CD14-positive monocyte (primary cell): ENCODE data around the gene PHF21B. TPM values are rescaled to one million over a fixed set of nuclear protein-coding genes. Genes with fewer than 3 reads are reported as not detected.

Source experiments
- DNase-seq, 3 donors: peaks; one replicate each; pipeline ENCODE4 v3.0.0-alpha.2; 2011 to 2022
- H2AFZ ChIP-seq: 2 replicates; pipeline ENCODE4 v1.6.0; 2012; ENCODE audit warnings: mild to moderate bottlenecking, low read depth, low read length, inconsistent platforms; ENCODE audit not compliant: insufficient read depth, poor library complexity, severe bottlenecking
- H3K27ac ChIP-seq, 2 donors: 1 replicate in 1 of 2; 2 replicates in 1 of 2; pipeline ENCODE4 v1.5.1; 2012 to 2013; ENCODE audit warnings: low read length in 2 of 2, control low read depth in 1 of 2, inconsistent platforms in 1 of 2, low read depth in 1 of 2, mild to moderate bottlenecking in 1 of 2
- H3K27me3 ChIP-seq, 2 donors: one replicate each; pipeline versions ENCODE4 v1.6.0 to v1.6.1; 2011 to 2013; ENCODE audit warnings: low read length in 2 of 2; ENCODE audit not compliant: control insufficient read depth in 2 of 2, insufficient read depth in 2 of 2
- H3K36me3 ChIP-seq, 2 donors: replicated peaks in 1 of 2; 1 replicate in 1 of 2; 2 replicates in 1 of 2; pipeline versions ENCODE4 v1.5.1 to v1.6.1; 2012 to 2013; ENCODE audit warnings: low read length in 2 of 2, control low read depth in 1 of 2, inconsistent platforms in 1 of 2, mild to moderate bottlenecking in 1 of 2; ENCODE audit not compliant: insufficient read depth in 2 of 2, control insufficient read depth in 1 of 2
- H3K4me1 ChIP-seq, 2 donors: 1 replicate in 1 of 2; 2 replicates in 1 of 2; pipeline versions ENCODE4 v1.5.1 to v1.6.1; 2012 to 2013; ENCODE audit warnings: low read length in 2 of 2, control low read depth in 1 of 2, inconsistent platforms in 1 of 2, mild to moderate bottlenecking in 1 of 2, moderate library complexity in 1 of 2; ENCODE audit not compliant: insufficient read depth in 2 of 2, control insufficient read depth in 1 of 2
- H3K4me2 ChIP-seq: replicated peaks from 2 replicates; pipeline ENCODE3; 2012; ENCODE audit warnings: low read length, moderate library complexity, mild to moderate bottlenecking; ENCODE audit not compliant: poor library complexity, severe bottlenecking; ENCODE audit errors: extremely low read depth
- H3K4me3 ChIP-seq, 3 experiments: fragments of 200-600 bp in 1 of 3; sonication (generic) in 1 of 3; replicated peaks in 1 of 3; 1 replicate in 2 of 3; 2 replicates in 1 of 3; pipeline ENCODE4 v1.5.1; 2011 to 2013; ENCODE audit warnings: low read length in 3 of 3, mild to moderate bottlenecking in 3 of 3, control low read depth in 2 of 3, low read depth in 2 of 3, inconsistent platforms in 1 of 3, moderate library complexity in 1 of 3
- H3K79me2 ChIP-seq: 2 replicates; pipeline ENCODE4 v1.6.0; 2012; ENCODE audit warnings: mild to moderate bottlenecking, control low read depth, inconsistent platforms, low read length, moderate library complexity; ENCODE audit not compliant: insufficient read depth
- H3K9ac ChIP-seq: 2 replicates; pipeline ENCODE4 v1.6.0; 2017; ENCODE audit warnings: low read length, mild to moderate bottlenecking; ENCODE audit not compliant: insufficient read depth, poor library complexity, severe bottlenecking
- H3K9me3 ChIP-seq, 2 donors: replicated peaks in 1 of 2; 1 replicate in 1 of 2; 2 replicates in 1 of 2; pipeline versions ENCODE4 v1.5.1 to v1.6.1; 2012 to 2013; ENCODE audit warnings: low read length in 2 of 2, control low read depth in 1 of 2; ENCODE audit not compliant: control insufficient read depth in 1 of 2, insufficient read depth in 1 of 2
- H4K20me1 ChIP-seq: 2 replicates; pipeline ENCODE4 v1.6.0; 2012; ENCODE audit warnings: mild to moderate bottlenecking, low read length, control low read depth, moderate library complexity; ENCODE audit not compliant: insufficient read depth
- H3K27ac Mint-ChIP-seq, 7 donors: one replicate each; pipeline ENCODE4 v1.8.0; 2020; ENCODE audit warnings: mild to moderate bottlenecking in 7 of 7, mixed read lengths in 7 of 7, moderate library complexity in 6 of 7, inconsistent platforms in 2 of 7
- H3K27me3 Mint-ChIP-seq, 3 donors: one replicate each; pipeline ENCODE4 v1.8.0; 2021 to 2022; ENCODE audit warnings: low read depth in 3 of 3, mild to moderate bottlenecking in 3 of 3, mixed read lengths in 3 of 3, moderate library complexity in 3 of 3, inconsistent platforms in 1 of 3
- H3K36me3 Mint-ChIP-seq, 2 donors: one replicate each; pipeline ENCODE4 v1.8.0; 2020; ENCODE audit warnings: mixed read lengths in 2 of 2, inconsistent platforms in 1 of 2, mild to moderate bottlenecking in 1 of 2
- H3K4me1 Mint-ChIP-seq: one replicate; pipeline ENCODE4 v1.8.0; 2020; ENCODE audit warnings: mild to moderate bottlenecking, mixed read lengths
- H3K4me3 Mint-ChIP-seq, 2 donors: one replicate each; pipeline ENCODE4 v1.8.0; 2020; ENCODE audit warnings: mild to moderate bottlenecking in 2 of 2, mixed read lengths in 2 of 2, moderate library complexity in 1 of 2
- H3K9me3 Mint-ChIP-seq, 7 donors: one replicate each; pipeline ENCODE4 v1.8.0; 2020 to 2022; ENCODE audit warnings: mixed read lengths in 7 of 7, mild to moderate bottlenecking in 6 of 7, moderate library complexity in 6 of 7, inconsistent platforms in 2 of 7
- CTCF ChIP-seq: fragments of 200-600 bp; IDR thresholded peaks from one replicate; pipeline ENCODE4 v1.8.0; 2022; ENCODE audit warnings: antibody characterized with exemption, mild to moderate bottlenecking
- WGBS: methylation state at CpG from one replicate; pipeline ENCODE4 v1.1.5; 2013; ENCODE audit warnings: missing lambda C conversion rate; ENCODE audit not compliant: insufficient coverage; 5-methylcytosine and 5-hydroxymethylcytosine counted together
- intact Hi-C, 2 donors: fragments of 100-400 bp; cut with micrococcal nuclease; formaldehyde crosslinking; loops; one replicate each; pipeline versions ENCODE4 v1.15.0 to v1.15.1; 2023
- polyA plus RNA-seq, 3 donors: library from polyadenylated mRNA; depleted of rRNA in 1 of 3; unstranded in 2 of 3; stranded (reverse) in 1 of 3; fragments of 300-500 nt in 2 of 3; fragments of >200 nt in 1 of 3; fragmentation: Illumina TruSeq in 2 of 3; gene quantifications; 1 replicate in 2 of 3; 2 replicates in 1 of 3; pipeline ENCODE4 v1.2.3, GENCODE V29; 2012 to 2021

The PHF21B gene
- polyA plus RNA-seq, 3 donors, result not detected

DNA sequence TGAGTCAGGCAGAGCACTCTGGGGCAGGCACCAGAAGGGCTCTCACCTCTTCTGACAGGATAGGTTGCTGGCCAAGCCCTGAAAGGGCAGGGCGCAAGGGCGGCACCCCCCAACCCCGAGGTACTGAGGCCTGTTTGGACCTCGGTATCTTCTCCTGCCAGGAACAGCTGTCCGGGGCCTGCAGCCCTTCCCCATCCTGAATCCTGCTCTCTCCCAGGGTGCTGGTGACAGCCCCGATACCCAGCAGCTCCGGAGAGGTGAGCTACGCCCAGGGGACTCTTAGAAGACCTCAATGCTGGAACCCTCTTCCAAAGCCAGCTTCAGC is 79.1 kb downstream of the PHF21B start:
- H3K27ac Mint-ChIP-seq, result no peak overlapping the region
- TF ChIP-seq CTCF, result no peak
- H3K9me3 ChIP-seq, result no peaks in the 10 kb centered on the region
- H3K4me2 ChIP-seq, result no peak overlapping the region
- H3K36me3 ChIP-seq, result no peaks in the 10 kb centered on the region
- no peak overlapping the region for H2AFZ ChIP-seq
- no peaks in the 10 kb centered on the region for H3K4me1 Mint-ChIP-seq
- no peaks in the 10 kb centered on the region for H3K79me2 ChIP-seq
- no peaks in the 10 kb centered on the region for H3K27me3 ChIP-seq
- no peak overlapping the region for H3K27ac ChIP-seq
- H4K20me1 ChIP-seq, result no peaks in the 10 kb centered on the region
- H3K4me3 Mint-ChIP-seq, result no peak overlapping the region
- no peak overlapping the region for H3K9ac ChIP-seq
- H3K27me3 Mint-ChIP-seq, result peaks cover 1 to 5% (median 3%) of the 10 kb centered on the region in 3 donors
- H3K4me3 ChIP-seq, result no peak overlapping the region
- H3K9me3 Mint-ChIP-seq, result peaks cover 0 to 3% (median 0%) of the 10 kb centered on the region in 7 donors
- 98% methylated on average over 8 of the region's 8 CpGs for WGBS
- H3K4me1 ChIP-seq, result no peaks in the 10 kb centered on the region
- intact Hi-C loops, result no loop called here
- no peaks in the 10 kb centered on the region for H3K36me3 Mint-ChIP-seq
- no peak for DNase-seq

GRCh38 chr22:44930016-44930710 is 79.6 kb downstream of the PHF21B start:
- Histone ChIP-seq H2AFZ (no peak overlapping the region), H3K36me3 (no peaks in the 10 kb centered on the region), H3K4me1 (no peaks in the 10 kb centered on the region), H3K27me3 (no peaks in the 10 kb centered on the region), H3K4me3 (no peak overlapping the region), H3K9ac (no peak overlapping the region), H3K4me2 (no peak overlapping the region), H4K20me1 (no peaks in the 10 kb centered on the region), H3K27ac (no peak overlapping the region), H3K79me2 (no peaks in the 10 kb centered on the region), H3K9me3 (no peaks in the 10 kb centered on the region)
- DNase-seq, result no peak
- Mint-ChIP-seq H3K4me1 (no peaks in the 10 kb centered on the region), H3K36me3 (no peaks in the 10 kb centered on the region), H3K27ac (no peak overlapping the region), H3K4me3 (no peak overlapping the region), H3K9me3 (peaks cover 0 to 3% (median 0%) of the 10 kb centered on the region in 7 donors), H3K27me3 (peaks cover 2 to 5% (median 3%) of the 10 kb centered on the region in 3 donors)
- 84% methylated on average over 10 of the region's 13 CpGs for WGBS
- no peak for TF ChIP-seq CTCF
- intact Hi-C loops, result no loop called here
